Cardiac muscle cell (in vitro differentiated cells and primary cell): ENCODE results near the gene ZBTB49. TPM values are rescaled to one million over a fixed set of nuclear protein-coding genes. Genes with fewer than 3 reads are reported as not detected.

ENCODE experiments used
- DNase-seq, 2 donors: peaks; one replicate each; pipeline versions ENCODE4 v3.0.0 to v3.0.0-alpha.2; 2010 to 2017; ENCODE audit warnings: low read depth in 1 of 2, low spot score in 1 of 2
- H3K27ac ChIP-seq: fragments of 200-600 bp; sonication (generic); 2 replicates; pipeline ENCODE4 v1.5.1; 2016
- H3K27me3 ChIP-seq: fragments of 200-600 bp; sonication (generic); 2 replicates; pipeline ENCODE4 v1.6.0; 2016; ENCODE audit warnings: control low read depth
- H3K36me3 ChIP-seq: fragments of 200-600 bp; sonication (generic); 2 replicates; pipeline ENCODE4 v1.5.1; 2016; ENCODE audit warnings: control low read depth
- H3K4me1 ChIP-seq: fragments of 200-600 bp; sonication (generic); 2 replicates; pipeline ENCODE4 v1.8.1; 2017; ENCODE audit warnings: low read depth, mild to moderate bottlenecking, mixed run types
- H3K4me3 ChIP-seq: fragments of 200-600 bp; sonication (generic); 2 replicates; pipeline ENCODE4 v1.5.1; 2016; ENCODE audit warnings: mild to moderate bottlenecking
- H3K9me3 ChIP-seq: fragments of 200-600 bp; sonication (generic); 2 replicates; pipeline ENCODE4 v1.5.1; 2017; ENCODE audit warnings: low read depth, mild to moderate bottlenecking, control low read depth
- CTCF ChIP-seq: IDR thresholded peaks from 2 replicates; pipeline ENCODE4 v1.5.1; 2012; ENCODE audit warnings: low read depth, mild to moderate bottlenecking, low read length
- polyA plus RNA-seq: library from polyadenylated mRNA; unstranded; fragments of >200 nt; fragmentation: Nextera tagmentation; extraction: Ambion mirVana; gene quantifications from 2 replicates; pipeline ENCODE4 v1.2.1, GENCODE V29; 2016
- total RNA-seq: library from RNA; depleted of rRNA; stranded (reverse); fragments of >200 nt; gene quantifications from 2 replicates; pipeline ENCODE4 v1.2.3, GENCODE V29; 2016

Gene ZBTB49
- total and polyA plus RNA-seq, 2 experiments from 2014 or later, result 6.0 to 7.7 TPM

- no peak overlapping the region for H3K27ac ChIP-seq
- H3K27me3 ChIP-seq, result peaks cover 16% of the 10 kb centered on the region
- no peak overlapping the region for H3K4me3 ChIP-seq
- TF ChIP-seq CTCF, result no peak
- no peaks in the 10 kb centered on the region for H3K9me3 ChIP-seq
- H3K4me1 ChIP-seq, result no peaks in the 10 kb centered on the region
- no peak for DNase-seq
- no peaks in the 10 kb centered on the region for H3K36me3 ChIP-seq
Measured at GRCh38 chr4:4259484-4260100, 30.5 kb upstream of the ZBTB49 start.

GRCh38 chr4:4260185-4260751 is 29.8 kb upstream of the ZBTB49 start:
- H3K4me1 ChIP-seq, result no peaks in the 10 kb centered on the region
- H3K27ac ChIP-seq, result no peak overlapping the region
- DNase-seq, result peak in 1 of 2 donors; percentile 83
- H3K36me3 ChIP-seq, result no peaks in the 10 kb centered on the region
- peaks cover 11% of the 10 kb centered on the region for H3K27me3 ChIP-seq
- no peak overlapping the region for H3K4me3 ChIP-seq
- peak; percentile 62 for TF ChIP-seq CTCF
- H3K9me3 ChIP-seq, result no peaks in the 10 kb centered on the region

GRCh38 chr4:4267981-4268380 is 22.1 kb upstream of the ZBTB49 start:
- DNase-seq, result peak in 1 of 2 donors; percentile 18

GRCh38 chr4:4268776-4269175 is 21.3 kb upstream of the ZBTB49 start:
- Histone ChIP-seq H3K36me3 (peaks cover 34% of the 10 kb centered on the region), H3K27me3 (no peaks in the 10 kb centered on the region), H3K4me3 (no peak overlapping the region), H3K4me1 (no peaks in the 10 kb centered on the region), H3K27ac (no peak overlapping the region), H3K9me3 (no peaks in the 10 kb centered on the region)
- DNase-seq, result no peak
- TF ChIP-seq CTCF, result no peak

More at GRCh38 chr4:4267981-4268380, 22.1 kb upstream of the ZBTB49 start:
- Histone ChIP-seq H3K27ac (no peak overlapping the region), H3K4me1 (no peaks in the 10 kb centered on the region), H3K4me3 (no peak overlapping the region), H3K9me3 (no peaks in the 10 kb centered on the region), H3K27me3 (no peaks in the 10 kb centered on the region), H3K36me3 (peaks cover 29% of the 10 kb centered on the region)
- no peak for TF ChIP-seq CTCF

- H3K27ac ChIP-seq, result no peak overlapping the region
- no peak for DNase-seq
- H3K4me1 ChIP-seq, result no peaks in the 10 kb centered on the region
- H3K4me3 ChIP-seq, result no peak overlapping the region
- no peaks in the 10 kb centered on the region for H3K9me3 ChIP-seq
- TF ChIP-seq CTCF, result no peak
- H3K36me3 ChIP-seq, result peaks cover 34% of the 10 kb centered on the region
- H3K27me3 ChIP-seq, result no peaks in the 10 kb centered on the region
Measured at GRCh38 chr4:4269331-4269731, 20.7 kb upstream of the ZBTB49 start.
